HFFc6 (cell line): ENCODE data around the gene KRT80. TPM values are rescaled to one million over a fixed set of nuclear protein-coding genes. Genes with fewer than 3 reads are reported as not detected.

Experiments used
- DNase-seq: peaks from one replicate; pipeline ENCODE4 v3.0.0-alpha.2; 2018
- H3K27ac Mint-ChIP-seq: 2 replicates; pipeline ENCODE4 v1.8.0; 2020; ENCODE audit warnings: mild to moderate bottlenecking, mixed read lengths
- H3K27me3 Mint-ChIP-seq: 2 replicates; pipeline ENCODE4 v1.8.0; 2021; ENCODE audit warnings: mild to moderate bottlenecking, moderate library complexity, mixed read lengths; ENCODE audit not compliant: insufficient read depth
- H3K36me3 Mint-ChIP-seq: 2 replicates; pipeline ENCODE4 v1.8.0; 2021; ENCODE audit warnings: low read depth, mixed read lengths
- H3K4me1 Mint-ChIP-seq: 2 replicates; pipeline ENCODE4 v1.8.0; 2020; ENCODE audit warnings: low read depth, mixed read lengths
- H3K4me3 Mint-ChIP-seq: 2 replicates; pipeline ENCODE4 v1.8.0; 2020; ENCODE audit warnings: mild to moderate bottlenecking, moderate library complexity, mixed read lengths
- H3K9me3 Mint-ChIP-seq: 2 replicates; pipeline ENCODE4 v1.8.0; 2020; ENCODE audit warnings: mild to moderate bottlenecking, mixed read lengths
- CTCF ChIP-seq: fragments of 200-600 bp; sonication (generic); IDR thresholded peaks from 2 replicates; pipeline ENCODE4 v1.5.0; 2021; ENCODE audit warnings: antibody characterized with exemption, mild to moderate bottlenecking
- total RNA-seq, 6 experiments: library from RNA; stranded (reverse); fragmentation: NEBNext Ultra II Directional; extraction: Animal tissue kit (Norgen Biotek cat#: 25700); gene quantifications; 2 replicates in 1 of 6; 3 replicates in 5 of 6; pipeline ENCODE4 v1.2.3, GENCODE V29; 2021

The KRT80 gene
- total RNA-seq, 6 experiments from 2014 or later: 2.3 to 3.7 (median 2.8) TPM

- peak; percentile 83 for TF ChIP-seq CTCF
- no peak overlapping the region for H3K4me3 Mint-ChIP-seq
- peaks cover 27% of the 10 kb centered on the region for H3K36me3 Mint-ChIP-seq
- H3K4me1 Mint-ChIP-seq: peaks cover 51% of the 10 kb centered on the region
- no peak overlapping the region; the same call in 1 of the 2 replicates for H3K27ac Mint-ChIP-seq
- H3K27me3 Mint-ChIP-seq: no peaks in the 10 kb centered on the region; the same call in none of the 2 replicates
- DNase-seq: peak; percentile 66
- peaks cover 29% of the 10 kb centered on the region for H3K9me3 Mint-ChIP-seq
Observed at GRCh38 chr12:52221912-52222457, 30.2 kb upstream of the KRT80 start.

GRCh38 chr12:52221070-52221781, 29.4 kb upstream of the KRT80 start:
- no peak for TF ChIP-seq CTCF
- Mint-ChIP-seq H3K36me3 (peaks cover 19% of the 10 kb centered on the region), H3K4me3 (no peak overlapping the region), H3K27me3 (no peaks in the 10 kb centered on the region; the same call in none of the 2 replicates), H3K9me3 (peaks cover 23% of the 10 kb centered on the region), H3K27ac (no peak overlapping the region), H3K4me1 (peaks cover 47% of the 10 kb centered on the region)
- DNase-seq: no peak

GRCh38 chr12:52220477-52220876, 28.7 kb upstream of the KRT80 start:
- no peak for TF ChIP-seq CTCF
- H3K9me3 Mint-ChIP-seq: peaks cover 20% of the 10 kb centered on the region
- H3K4me3 Mint-ChIP-seq: no peak overlapping the region
- no peaks in the 10 kb centered on the region; the same call in none of the 2 replicates for H3K27me3 Mint-ChIP-seq
- H3K27ac Mint-ChIP-seq: no peak overlapping the region
- H3K4me1 Mint-ChIP-seq: peaks cover 53% of the 10 kb centered on the region
- H3K36me3 Mint-ChIP-seq: peaks cover 18% of the 10 kb centered on the region
- no peak for DNase-seq

- Mint-ChIP-seq H3K4me3 (no peak overlapping the region), H3K36me3 (no peaks in the 10 kb centered on the region), H3K27me3 (no peaks in the 10 kb centered on the region; the same call in 1 of the 2 replicates), H3K4me1 (peaks cover 51% of the 10 kb centered on the region), H3K9me3 (no peaks in the 10 kb centered on the region), H3K27ac (no peak overlapping the region)
- DNase-seq: no peak
- TF ChIP-seq CTCF: no peak
Observed at GRCh38 chr12:52218001-52218400, 26.2 kb upstream of the KRT80 start.

DNA sequence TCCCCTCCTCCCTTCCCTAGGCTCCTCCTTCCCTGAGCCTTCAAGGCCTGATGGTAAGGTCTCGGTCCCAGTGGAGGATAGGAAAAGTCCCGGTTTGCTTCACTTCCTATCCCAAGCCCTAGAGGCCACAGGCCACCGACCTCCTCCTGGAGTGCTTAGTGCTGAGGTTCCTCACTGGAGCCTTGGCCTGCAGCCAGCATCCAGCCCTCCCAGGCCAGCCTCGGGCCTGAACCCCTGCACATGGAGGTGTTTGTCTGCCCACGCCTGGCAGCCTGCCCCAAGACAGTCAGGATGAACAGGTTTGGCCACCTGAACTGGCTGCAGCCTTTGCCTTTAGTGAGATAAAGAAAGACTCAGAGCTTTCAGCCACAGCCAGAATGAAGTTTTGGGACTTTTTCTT, 25.4 kb upstream of the KRT80 start:
- no peak for DNase-seq
- Mint-ChIP-seq H3K27ac (no peak overlapping the region), H3K36me3 (no peaks in the 10 kb centered on the region), H3K4me3 (no peak overlapping the region), H3K9me3 (no peaks in the 10 kb centered on the region), H3K27me3 (no peaks in the 10 kb centered on the region; the same call in 1 of the 2 replicates), H3K4me1 (peaks cover 45% of the 10 kb centered on the region)
- TF ChIP-seq CTCF: no peak
